Prostate gland (tissue), 2 donors: ENCODE data around the gene SULT1C4. TPM values are rescaled to one million over a fixed set of nuclear protein-coding genes. Genes with fewer than 3 reads are reported as not detected.

Source experiments
- DNase-seq: peaks from one replicate; pipeline ENCODE4 v3.0.0-alpha.2; 2019; ENCODE audit warnings: low spot score
- H3K27ac ChIP-seq, 2 donors: fragments of 200-600 bp; sonication (generic); 2 replicates each; pipeline ENCODE4 v1.5.1; 2017 to 2019
- H3K27me3 ChIP-seq: fragments of 200-600 bp; sonication (generic); replicated peaks from 2 replicates; pipeline ENCODE4 v1.5.1; 2019; ENCODE audit not compliant: insufficient read depth
- H3K36me3 ChIP-seq, 2 donors: fragments of 200-600 bp; sonication (generic); 1 replicate in 1 of 2; 2 replicates in 1 of 2; pipeline versions ENCODE4 v1.5.1 to v1.8.1; 2017 to 2019
- H3K4me1 ChIP-seq: fragments of 200-600 bp; sonication (generic); replicated peaks from 2 replicates; pipeline ENCODE4 v1.5.1; 2019
- H3K4me3 ChIP-seq, 2 donors: fragments of 200-600 bp; sonication (generic); 2 replicates each; pipeline ENCODE4 v1.5.1; 2017 to 2019
- H3K9me3 ChIP-seq: fragments of 200-600 bp; sonication (generic); 2 replicates; pipeline ENCODE4 v1.5.1; 2017
- POLR2A ChIP-seq: fragments of 450-650 bp; IDR thresholded peaks from one replicate; pipeline ENCODE4 v1.6.1; 2016; ENCODE audit warnings: antibody characterized with exemption, mild to moderate bottlenecking
- POLR2AphosphoS5 ChIP-seq: sonication (generic); formaldehyde crosslinking; IDR thresholded peaks from one replicate; pipeline ENCODE4 v1.6.1; 2017; ENCODE audit warnings: antibody characterized with exemption
- WGBS: methylation state at CpG from one replicate; pipeline ENCODE4 v1.1.5; 2018; 5-methylcytosine and 5-hydroxymethylcytosine counted together
- intact Hi-C: fragments of 100-400 bp; cut with DNase I; formaldehyde crosslinking; loops from one replicate; pipeline ENCODE4 v1.14.2; 2022
- total RNA-seq, 2 donors: library from RNA; depleted of rRNA; stranded (reverse); fragments of >200 nt; gene quantifications; one replicate each; pipeline ENCODE4 v1.1.0, GENCODE V29; 2016
- TF ChIP-seq, protein P1 (sequence below), 4 experiments: fragments of 200-600 bp in 2 of 4; fragments of 450-650 bp in 2 of 4; sonication (generic) in 2 of 4; IDR thresholded peaks; 1 replicate in 3 of 4; 2 replicates in 1 of 4; pipeline ENCODE4 v1.5.1; 2016 to 2019; ENCODE audit warnings: antibody characterized with exemption in 4 of 4, mild to moderate bottlenecking in 2 of 4, moderate library complexity in 2 of 4

SULT1C4 gene
- total RNA-seq = 1 to 10 TPM in 1 of 2 donors, not detected in 1; 2.2 TPM

DNA sequence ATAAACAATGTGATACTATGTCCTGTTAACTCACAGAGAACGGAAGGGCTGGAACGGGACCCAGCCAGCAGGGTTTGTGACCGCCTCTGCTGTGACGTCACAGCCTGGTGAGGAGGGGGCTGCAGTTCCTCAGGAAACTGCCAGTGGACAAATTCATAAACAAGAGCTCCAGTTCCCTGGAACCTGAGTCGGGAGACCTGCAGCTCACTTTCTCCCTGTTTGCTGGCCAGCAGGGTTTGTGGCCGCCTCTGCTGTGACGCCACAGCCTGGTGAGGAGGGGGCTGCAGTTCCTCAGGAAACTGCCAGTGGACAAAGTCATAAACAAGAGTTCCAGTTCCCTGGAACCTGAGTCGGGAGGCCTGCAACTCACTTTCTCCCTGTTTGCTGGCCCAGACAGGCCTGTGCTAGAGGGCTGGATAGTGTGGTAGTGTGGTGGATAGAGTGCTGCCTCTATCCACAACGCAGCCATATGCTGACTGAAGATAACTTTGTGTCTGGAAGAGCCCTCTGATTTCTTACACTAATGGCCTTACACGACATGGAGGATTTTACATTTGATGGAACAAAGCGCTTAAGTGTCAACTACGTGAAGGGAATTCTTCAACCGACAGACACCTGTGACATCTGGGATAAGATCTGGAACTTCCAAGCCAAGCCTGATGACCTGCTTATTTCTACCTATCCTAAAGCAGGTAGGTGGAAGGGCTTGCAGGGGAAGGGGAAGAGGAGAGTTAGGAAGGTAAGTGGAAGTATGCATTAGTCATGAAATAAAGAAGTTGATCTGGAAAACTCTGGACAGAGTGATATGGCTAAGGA, at the start of gene SULT1C4:
Gene SULT1C4, plus strand, starts transcription at position 140 of the 816 bp plus-strand sequence. Its CDS starts 384 bp downstream, at position 524.
- H3K4me1 ChIP-seq = peaks cover 9% of the 10 kb centered on the region
- intact Hi-C loops = no loop called here
- WGBS = 16% methylated on average over 13 of the region's 13 CpGs
- no peaks in the 10 kb centered on the region for H3K9me3 ChIP-seq
- DNase-seq = peak; percentile 16
- H3K36me3 ChIP-seq = no peaks in the 10 kb centered on the region
- H3K27me3 ChIP-seq = no peaks in the 10 kb centered on the region
- H3K27ac ChIP-seq = peak within 1 kb of the TSS; percentile 48 to 51
- peak within 1 kb of the TSS; percentile 9 to 13 for H3K4me3 ChIP-seq
- TF ChIP-seq, protein P1, sequence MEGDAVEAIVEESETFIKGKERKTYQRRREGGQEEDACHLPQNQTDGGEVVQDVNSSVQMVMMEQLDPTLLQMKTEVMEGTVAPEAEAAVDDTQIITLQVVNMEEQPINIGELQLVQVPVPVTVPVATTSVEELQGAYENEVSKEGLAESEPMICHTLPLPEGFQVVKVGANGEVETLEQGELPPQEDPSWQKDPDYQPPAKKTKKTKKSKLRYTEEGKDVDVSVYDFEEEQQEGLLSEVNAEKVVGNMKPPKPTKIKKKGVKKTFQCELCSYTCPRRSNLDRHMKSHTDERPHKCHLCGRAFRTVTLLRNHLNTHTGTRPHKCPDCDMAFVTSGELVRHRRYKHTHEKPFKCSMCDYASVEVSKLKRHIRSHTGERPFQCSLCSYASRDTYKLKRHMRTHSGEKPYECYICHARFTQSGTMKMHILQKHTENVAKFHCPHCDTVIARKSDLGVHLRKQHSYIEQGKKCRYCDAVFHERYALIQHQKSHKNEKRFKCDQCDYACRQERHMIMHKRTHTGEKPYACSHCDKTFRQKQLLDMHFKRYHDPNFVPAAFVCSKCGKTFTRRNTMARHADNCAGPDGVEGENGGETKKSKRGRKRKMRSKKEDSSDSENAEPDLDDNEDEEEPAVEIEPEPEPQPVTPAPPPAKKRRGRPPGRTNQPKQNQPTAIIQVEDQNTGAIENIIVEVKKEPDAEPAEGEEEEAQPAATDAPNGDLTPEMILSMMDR (IDR thresholded peaks at IDR 0.05) = no peak
- TF ChIP-seq POLR2AphosphoS5 = no peak

DNA sequence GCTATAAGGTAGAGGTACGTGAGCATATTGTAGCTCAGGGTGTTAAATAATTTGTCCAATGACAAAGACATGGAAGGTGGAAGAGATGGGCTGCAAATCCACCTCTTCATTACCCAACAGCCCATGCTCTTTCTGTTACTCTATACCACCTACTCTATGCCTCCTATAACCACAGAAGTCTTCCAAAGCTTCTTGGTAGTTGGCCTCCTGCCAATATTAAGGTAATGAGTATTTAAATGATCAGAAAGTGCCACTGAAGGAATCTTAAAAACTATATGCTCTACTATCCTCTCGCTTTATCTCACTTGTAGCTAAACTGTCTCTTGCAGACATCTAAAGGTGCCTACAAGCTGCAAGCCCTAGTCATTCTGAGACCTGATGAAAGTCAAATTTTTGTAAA, 48.0 kb upstream of the SULT1C4 start:
- H3K4me1 ChIP-seq = no peaks in the 10 kb centered on the region
- no peak for DNase-seq
- H3K4me3 ChIP-seq = no peak overlapping the region
- WGBS = 96% methylated on average over 2 of the region's 2 CpGs
- H3K27me3 ChIP-seq = no peaks in the 10 kb centered on the region
- no peak overlapping the region for H3K27ac ChIP-seq
- TF ChIP-seq, protein P1 (IDR thresholded peaks at IDR 0.05) = no peak
- no peaks in the 10 kb centered on the region for H3K36me3 ChIP-seq
- no peaks in the 10 kb centered on the region for H3K9me3 ChIP-seq
- intact Hi-C loops = no loop called here

DNA sequence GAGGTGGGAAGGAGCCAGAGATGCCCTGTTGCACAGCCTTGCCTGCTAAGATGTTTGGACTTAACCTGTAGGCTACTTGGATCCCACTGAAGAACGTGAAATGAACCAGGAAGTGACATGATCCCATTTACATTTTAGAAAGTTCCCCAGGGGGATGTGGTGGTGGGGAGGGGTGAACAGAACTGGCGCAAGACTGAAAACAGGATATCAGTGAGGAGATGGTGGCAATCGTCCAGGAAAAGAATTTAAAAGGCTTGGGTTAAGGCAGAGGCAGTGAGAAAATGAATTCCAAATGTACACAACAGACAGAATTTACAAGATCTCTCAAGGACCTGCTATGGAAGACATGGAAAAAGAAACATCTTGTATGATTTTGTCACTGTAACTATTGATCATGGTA, 46.8 kb upstream of the SULT1C4 start:
- TF ChIP-seq POLR2AphosphoS5 (peak; percentile 4), POLR2A (no peak)
- TF ChIP-seq, protein P1 (IDR thresholded peaks at IDR 0.05) = no peak
- no peak for DNase-seq
- intact Hi-C loops = no loop called here
- 15% methylated on average over 3 of the region's 3 CpGs for WGBS
- Histone ChIP-seq H3K27ac (no peak overlapping the region), H3K4me1 (no peaks in the 10 kb centered on the region), H3K4me3 (no peak overlapping the region), H3K9me3 (no peaks in the 10 kb centered on the region), H3K36me3 (no peaks in the 10 kb centered on the region), H3K27me3 (no peaks in the 10 kb centered on the region)

DNA sequence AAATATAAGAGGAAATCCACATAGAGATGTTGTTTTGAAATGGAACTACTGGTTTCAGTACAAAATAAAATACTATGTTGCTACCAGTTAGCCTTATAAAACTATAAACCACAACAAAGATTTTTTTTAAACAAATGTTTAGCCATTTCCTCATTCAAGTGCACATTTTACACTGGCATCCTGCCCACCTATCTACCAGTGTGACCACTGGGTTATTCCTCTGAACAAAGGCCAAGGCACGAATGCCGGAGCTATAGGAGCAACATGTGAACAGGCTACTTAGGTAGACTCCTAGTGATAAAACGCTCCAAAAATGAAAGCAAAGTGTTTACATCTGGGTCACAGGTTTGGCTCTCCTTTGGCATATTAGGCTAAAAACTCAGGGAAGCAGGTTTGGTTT, 31.8 kb upstream of the SULT1C4 start:
- intact Hi-C loops = no loop called here
- 53% methylated on average over 3 of the region's 3 CpGs for WGBS
- H3K27me3 ChIP-seq = no peaks in the 10 kb centered on the region
- no peak overlapping the region for H3K27ac ChIP-seq
- H3K9me3 ChIP-seq = no peaks in the 10 kb centered on the region
- TF ChIP-seq POLR2A (no peak), POLR2AphosphoS5 (no peak)
- TF ChIP-seq, protein P1 (IDR thresholded peaks at IDR 0.05) = no peak
- H3K36me3 ChIP-seq = no peaks in the 10 kb centered on the region
- H3K4me3 ChIP-seq = no peak overlapping the region
- H3K4me1 ChIP-seq = peaks cover 3% of the 10 kb centered on the region
- DNase-seq = no peak

DNA sequence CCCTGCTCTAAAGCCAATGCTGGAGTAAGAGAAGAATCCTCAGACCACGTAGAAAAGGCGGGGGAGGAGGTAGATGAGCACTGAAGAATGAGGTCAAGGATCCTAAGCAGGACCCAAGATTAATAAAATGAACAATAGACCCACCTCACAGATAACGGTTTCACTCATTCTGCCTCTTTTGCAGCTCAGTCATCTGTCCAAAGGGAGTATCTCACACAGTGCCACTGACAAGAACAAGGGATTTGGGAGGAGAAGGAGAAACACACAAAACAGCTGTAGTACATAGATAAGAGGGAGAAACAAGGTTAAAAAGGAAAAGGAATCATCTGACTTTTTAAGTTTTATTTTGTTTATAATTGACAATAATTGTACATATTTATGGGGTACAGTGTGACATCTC, 30.9 kb upstream of the SULT1C4 start:
- no peak overlapping the region for H3K4me3 ChIP-seq
- 82% methylated on average over 3 of the region's 3 CpGs for WGBS
- TF ChIP-seq POLR2AphosphoS5 = no peak
- TF ChIP-seq, protein P1 (IDR thresholded peaks at IDR 0.05) = no peak
- no peak for TF ChIP-seq POLR2A
- DNase-seq = no peak
- no peaks in the 10 kb centered on the region for H3K27me3 ChIP-seq
- no peaks in the 10 kb centered on the region for H3K36me3 ChIP-seq
- H3K4me1 ChIP-seq = peaks cover 3% of the 10 kb centered on the region
- H3K9me3 ChIP-seq = no peaks in the 10 kb centered on the region
- intact Hi-C loops = no loop called here
- no peak overlapping the region for H3K27ac ChIP-seq
